NCI-H82 treated with DMSO at 0.1 percent for 48 hours (cell line): ENCODE measurements around the gene STT3B.
"Not testable (repeated sequence)": the region's sequence is repeated elsewhere in the genome, so short reads cannot be mapped to it uniquely, and the experiment has no call there.

Source experiments
- DNase-seq: peaks from one replicate; lab custom pipeline; 2025; ENCODE audit not compliant: unreplicated experiment; lab: John Stamatoyannopoulos, UW

STT3B gene

GRCh38 chr3:31532587-31533168 is at the start of gene STT3B:
Gene STT3B, plus strand, starts transcription at chr3:31532925. Its CDS starts 74 bp downstream, at chr3:31532999.
- DNase-seq: no peak

- no peak for DNase-seq
These were observed 48.9 kb upstream of the STT3B start for GRCh38 chr3:31483776-31484175.

- no peak for DNase-seq
These were observed 47.5 kb upstream of the STT3B start for GRCh38 chr3:31485196-31485595.

- no peak for DNase-seq
These were observed 45.7 kb upstream of the STT3B start for GRCh38 chr3:31486865-31487533.

GRCh38 chr3:31488475-31489017 is 44.2 kb upstream of the STT3B start:
- DNase-seq: no peak

- no peak for DNase-seq
These were observed 42.2 kb upstream of the STT3B start for GRCh38 chr3:31490502-31490901.

GRCh38 chr3:31491660-31492059 is 41.1 kb upstream of the STT3B start:
- no peak for DNase-seq

- no peak for DNase-seq
These were observed 39.6 kb upstream of the STT3B start for GRCh38 chr3:31493149-31493548.

- no peak for DNase-seq
These were observed 36.6 kb upstream of the STT3B start for GRCh38 chr3:31495971-31496665.

- DNase-seq: no peak
These were observed 33.9 kb upstream of the STT3B start for GRCh38 chr3:31498791-31499190.

- no peak for DNase-seq
These were observed 33.4 kb upstream of the STT3B start for GRCh38 chr3:31499281-31499680.

GRCh38 chr3:31502803-31503221 is 29.9 kb upstream of the STT3B start:
- no peak for DNase-seq

- no peak for DNase-seq
These were observed 29.3 kb upstream of the STT3B start for GRCh38 chr3:31503456-31503855.

GRCh38 chr3:31504230-31504629 is 28.5 kb upstream of the STT3B start:
- DNase-seq: no peak

- no peak for DNase-seq
These were observed 27.2 kb upstream of the STT3B start for GRCh38 chr3:31505371-31506048.

GRCh38 chr3:31506515-31506914 is 26.2 kb upstream of the STT3B start:
- DNase-seq: not testable (repeated sequence)

- DNase-seq: no peak
These were observed 24.1 kb upstream of the STT3B start for GRCh38 chr3:31508452-31509146.

GRCh38 chr3:31509147-31509728 is 23.5 kb upstream of the STT3B start:
- no peak for DNase-seq

GRCh38 chr3:31514570-31514969 is 18.2 kb upstream of the STT3B start:
- no peak for DNase-seq

GRCh38 chr3:31515486-31516284 is 17.0 kb upstream of the STT3B start:
- no peak for DNase-seq
